GM23338 (cell line): ENCODE results near the gene HMCN2. TPM values are rescaled to one million over a fixed set of nuclear protein-coding genes. Genes with fewer than 3 reads are reported as not detected.

Experiments
- CREB1 ChIP-seq: fragments of 250-450 bp; sonication (Bioruptor Pico); IDR thresholded peaks from 2 replicates; pipeline ENCODE4 v1.5.0; 2020; ENCODE audit warnings: low read depth, mild to moderate bottlenecking, moderate library complexity
- EZH2 ChIP-seq: fragments of 200-600 bp; sonication (generic); IDR thresholded peaks from one replicate; pipeline ENCODE4 v1.8.0; 2017; ENCODE audit warnings: antibody characterized with exemption, mild to moderate bottlenecking, low read depth; ENCODE audit not compliant: unreplicated experiment
- JUNB ChIP-seq: IDR thresholded peaks from one replicate; pipeline ENCODE4 v1.6.1; 2016; ENCODE audit warnings: antibody characterized with exemption; ENCODE audit not compliant: unreplicated experiment
- NANOG ChIP-seq: IDR thresholded peaks from 2 replicates; pipeline ENCODE4 v1.6.1; 2016; ENCODE audit warnings: antibody characterized with exemption, borderline replicate concordance
- POLR2AphosphoS5 ChIP-seq: IDR thresholded peaks from 2 replicates; pipeline ENCODE4 v1.6.1; 2016; ENCODE audit warnings: antibody characterized with exemption, low read depth
- STAT1 ChIP-seq: IDR thresholded peaks from one replicate; pipeline ENCODE4 v1.6.1; 2016; ENCODE audit warnings: antibody characterized with exemption; ENCODE audit not compliant: unreplicated experiment
- ZNF114 ChIP-seq: fragments of 250-450 bp; sonication (Bioruptor Pico); IDR thresholded peaks from 2 replicates; pipeline ENCODE4 v1.5.0; 2020; ENCODE audit warnings: mild to moderate bottlenecking, moderate library complexity
- ZNF331 ChIP-seq: fragments of 250-450 bp; sonication (Bioruptor Pico); IDR thresholded peaks from 2 replicates; pipeline ENCODE4 v1.5.0; 2020; ENCODE audit warnings: low read depth, mild to moderate bottlenecking, moderate library complexity
- polyA plus RNA-seq: library from polyadenylated mRNA; unstranded; fragments of >200 nt; fragmentation: Nextera tagmentation; extraction: Ambion mirVana; gene quantifications from 2 replicates; pipeline ENCODE4 v1.2.1, GENCODE V29; 2016
- total RNA-seq: library from RNA; depleted of rRNA; stranded (reverse); fragments of >200 nt; shearing (Covaris generic); gene quantifications from 2 replicates; pipeline ENCODE4 v1.2.3, GENCODE V29; 2014
- TF ChIP-seq, protein P1 (sequence below): fragments of 250-450 bp; sonication (Bioruptor Pico); IDR thresholded peaks from 2 replicates; pipeline ENCODE4 v1.5.0; 2020; ENCODE audit warnings: mild to moderate bottlenecking, moderate library complexity
- TF ChIP-seq, protein P2 (sequence below): IDR thresholded peaks from 2 replicates; pipeline ENCODE4 v1.6.1; 2016; ENCODE audit warnings: antibody characterized with exemption
- TF ChIP-seq, protein P3 (sequence below), 2 experiments: fragments of 200-600 bp in 1 of 2; sonication (generic) in 1 of 2; conservative IDR thresholded peaks; 2 replicates each; pipeline versions ENCODE4 v1.5.1 to v1.6.1; 2016 to 2017; ENCODE audit warnings: antibody characterized with exemption in 2 of 2, low read depth in 2 of 2, mild to moderate bottlenecking in 2 of 2, moderate library complexity in 1 of 2

The HMCN2 gene
- total and polyA plus RNA-seq, 2 experiments from 2014 or later: 1.3 to 4.7 TPM

DNA sequence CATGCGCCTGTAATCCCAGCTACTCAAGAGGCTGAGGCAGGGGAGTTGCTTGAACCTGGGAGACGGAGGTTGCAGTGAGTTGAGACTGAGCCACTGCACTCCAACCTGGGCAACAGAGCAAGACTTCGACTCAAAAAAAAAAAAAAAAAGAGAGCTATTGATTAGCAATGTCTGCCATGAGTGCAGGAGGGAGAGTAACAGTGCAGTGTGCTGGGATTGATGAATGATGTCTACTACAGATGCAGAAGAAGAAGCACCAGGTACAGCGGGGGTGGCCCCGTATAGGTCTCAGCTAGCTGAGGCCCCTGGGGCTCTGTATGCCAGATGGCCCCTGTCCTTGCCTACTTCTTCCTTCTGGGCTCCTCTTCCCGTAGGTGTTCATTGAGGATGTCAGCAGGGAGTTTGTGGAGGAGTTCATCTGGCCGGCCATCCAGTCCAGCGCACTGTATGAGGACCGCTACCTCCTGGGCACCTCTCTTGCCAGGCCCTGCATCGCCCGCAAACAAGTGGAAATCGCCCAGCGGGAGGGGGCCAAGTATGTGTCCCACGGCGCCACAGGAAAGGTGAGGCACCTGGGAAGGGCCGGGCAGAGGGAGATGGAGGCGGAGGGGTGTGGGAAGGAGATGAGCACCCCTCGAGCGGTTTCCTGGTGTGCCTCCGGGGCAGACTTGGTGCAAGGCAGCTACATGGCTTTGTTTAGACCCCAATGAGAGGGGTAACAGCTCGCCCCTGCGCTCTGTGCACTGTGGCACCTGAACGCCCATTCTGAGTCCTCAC is 192.7 kb downstream of the HMCN2 start (continued):
- TF ChIP-seq, protein P1, sequence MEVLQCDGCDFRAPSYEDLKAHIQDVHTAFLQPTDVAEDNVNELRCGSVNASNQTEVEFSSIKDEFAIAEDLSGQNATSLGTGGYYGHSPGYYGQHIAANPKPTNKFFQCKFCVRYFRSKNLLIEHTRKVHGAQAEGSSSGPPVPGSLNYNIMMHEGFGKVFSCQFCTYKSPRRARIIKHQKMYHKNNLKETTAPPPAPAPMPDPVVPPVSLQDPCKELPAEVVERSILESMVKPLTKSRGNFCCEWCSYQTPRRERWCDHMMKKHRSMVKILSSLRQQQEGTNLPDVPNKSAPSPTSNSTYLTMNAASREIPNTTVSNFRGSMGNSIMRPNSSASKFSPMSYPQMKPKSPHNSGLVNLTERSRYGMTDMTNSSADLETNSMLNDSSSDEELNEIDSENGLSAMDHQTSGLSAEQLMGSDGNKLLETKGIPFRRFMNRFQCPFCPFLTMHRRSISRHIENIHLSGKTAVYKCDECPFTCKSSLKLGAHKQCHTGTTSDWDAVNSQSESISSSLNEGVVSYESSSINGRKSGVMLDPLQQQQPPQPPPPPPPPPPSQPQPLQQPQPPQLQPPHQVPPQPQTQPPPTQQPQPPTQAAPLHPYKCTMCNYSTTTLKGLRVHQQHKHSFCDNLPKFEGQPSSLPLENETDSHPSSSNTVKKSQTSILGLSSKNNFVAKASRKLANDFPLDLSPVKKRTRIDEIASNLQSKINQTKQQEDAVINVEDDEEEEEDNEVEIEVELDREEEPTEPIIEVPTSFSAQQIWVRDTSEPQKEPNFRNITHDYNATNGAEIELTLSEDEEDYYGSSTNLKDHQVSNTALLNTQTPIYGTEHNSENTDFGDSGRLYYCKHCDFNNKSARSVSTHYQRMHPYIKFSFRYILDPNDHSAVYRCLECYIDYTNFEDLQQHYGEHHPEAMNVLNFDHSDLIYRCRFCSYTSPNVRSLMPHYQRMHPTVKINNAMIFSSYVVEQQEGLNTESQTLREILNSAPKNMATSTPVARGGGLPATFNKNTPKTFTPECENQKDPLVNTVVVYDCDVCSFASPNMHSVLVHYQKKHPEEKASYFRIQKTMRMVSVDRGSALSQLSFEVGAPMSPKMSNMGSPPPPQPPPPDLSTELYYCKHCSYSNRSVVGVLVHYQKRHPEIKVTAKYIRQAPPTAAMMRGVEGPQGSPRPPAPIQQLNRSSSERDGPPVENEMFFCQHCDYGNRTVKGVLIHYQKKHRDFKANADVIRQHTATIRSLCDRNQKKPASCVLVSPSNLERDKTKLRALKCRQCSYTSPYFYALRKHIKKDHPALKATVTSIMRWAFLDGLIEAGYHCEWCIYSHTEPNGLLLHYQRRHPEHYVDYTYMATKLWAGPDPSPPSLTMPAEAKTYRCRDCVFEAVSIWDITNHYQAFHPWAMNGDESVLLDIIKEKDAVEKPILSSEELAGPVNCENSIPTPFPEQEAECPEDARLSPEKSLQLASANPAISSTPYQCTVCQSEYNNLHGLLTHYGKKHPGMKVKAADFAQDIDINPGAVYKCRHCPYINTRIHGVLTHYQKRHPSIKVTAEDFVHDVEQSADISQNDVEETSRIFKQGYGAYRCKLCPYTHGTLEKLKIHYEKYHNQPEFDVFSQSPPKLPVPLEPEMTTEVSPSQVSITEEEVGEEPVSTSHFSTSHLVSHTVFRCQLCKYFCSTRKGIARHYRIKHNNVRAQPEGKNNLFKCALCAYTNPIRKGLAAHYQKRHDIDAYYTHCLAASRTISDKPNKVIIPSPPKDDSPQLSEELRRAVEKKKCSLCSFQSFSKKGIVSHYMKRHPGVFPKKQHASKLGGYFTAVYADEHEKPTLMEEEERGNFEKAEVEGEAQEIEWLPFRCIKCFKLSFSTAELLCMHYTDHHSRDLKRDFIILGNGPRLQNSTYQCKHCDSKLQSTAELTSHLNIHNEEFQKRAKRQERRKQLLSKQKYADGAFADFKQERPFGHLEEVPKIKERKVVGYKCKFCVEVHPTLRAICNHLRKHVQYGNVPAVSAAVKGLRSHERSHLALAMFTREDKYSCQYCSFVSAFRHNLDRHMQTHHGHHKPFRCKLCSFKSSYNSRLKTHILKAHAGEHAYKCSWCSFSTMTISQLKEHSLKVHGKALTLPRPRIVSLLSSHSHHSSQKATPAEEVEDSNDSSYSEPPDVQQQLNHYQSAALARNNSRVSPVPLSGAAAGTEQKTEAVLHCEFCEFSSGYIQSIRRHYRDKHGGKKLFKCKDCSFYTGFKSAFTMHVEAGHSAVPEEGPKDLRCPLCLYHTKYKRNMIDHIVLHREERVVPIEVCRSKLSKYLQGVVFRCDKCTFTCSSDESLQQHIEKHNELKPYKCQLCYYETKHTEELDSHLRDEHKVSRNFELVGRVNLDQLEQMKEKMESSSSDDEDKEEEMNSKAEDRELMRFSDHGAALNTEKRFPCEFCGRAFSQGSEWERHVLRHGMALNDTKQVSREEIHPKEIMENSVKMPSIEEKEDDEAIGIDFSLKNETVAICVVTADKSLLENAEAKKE (CRISPR knock-in tag): no peak
- TF ChIP-seq, protein P2, sequence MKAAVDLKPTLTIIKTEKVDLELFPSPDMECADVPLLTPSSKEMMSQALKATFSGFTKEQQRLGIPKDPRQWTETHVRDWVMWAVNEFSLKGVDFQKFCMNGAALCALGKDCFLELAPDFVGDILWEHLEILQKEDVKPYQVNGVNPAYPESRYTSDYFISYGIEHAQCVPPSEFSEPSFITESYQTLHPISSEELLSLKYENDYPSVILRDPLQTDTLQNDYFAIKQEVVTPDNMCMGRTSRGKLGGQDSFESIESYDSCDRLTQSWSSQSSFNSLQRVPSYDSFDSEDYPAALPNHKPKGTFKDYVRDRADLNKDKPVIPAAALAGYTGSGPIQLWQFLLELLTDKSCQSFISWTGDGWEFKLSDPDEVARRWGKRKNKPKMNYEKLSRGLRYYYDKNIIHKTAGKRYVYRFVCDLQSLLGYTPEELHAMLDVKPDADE: no peak
- TF ChIP-seq ZNF331 (no peak), EZH2 (no peak), STAT1 (no peak), CREB1 (no peak), NANOG (no peak), JUNB (no peak), POLR2AphosphoS5 (no peak), ZNF114 (no peak)
- TF ChIP-seq, protein P3, sequence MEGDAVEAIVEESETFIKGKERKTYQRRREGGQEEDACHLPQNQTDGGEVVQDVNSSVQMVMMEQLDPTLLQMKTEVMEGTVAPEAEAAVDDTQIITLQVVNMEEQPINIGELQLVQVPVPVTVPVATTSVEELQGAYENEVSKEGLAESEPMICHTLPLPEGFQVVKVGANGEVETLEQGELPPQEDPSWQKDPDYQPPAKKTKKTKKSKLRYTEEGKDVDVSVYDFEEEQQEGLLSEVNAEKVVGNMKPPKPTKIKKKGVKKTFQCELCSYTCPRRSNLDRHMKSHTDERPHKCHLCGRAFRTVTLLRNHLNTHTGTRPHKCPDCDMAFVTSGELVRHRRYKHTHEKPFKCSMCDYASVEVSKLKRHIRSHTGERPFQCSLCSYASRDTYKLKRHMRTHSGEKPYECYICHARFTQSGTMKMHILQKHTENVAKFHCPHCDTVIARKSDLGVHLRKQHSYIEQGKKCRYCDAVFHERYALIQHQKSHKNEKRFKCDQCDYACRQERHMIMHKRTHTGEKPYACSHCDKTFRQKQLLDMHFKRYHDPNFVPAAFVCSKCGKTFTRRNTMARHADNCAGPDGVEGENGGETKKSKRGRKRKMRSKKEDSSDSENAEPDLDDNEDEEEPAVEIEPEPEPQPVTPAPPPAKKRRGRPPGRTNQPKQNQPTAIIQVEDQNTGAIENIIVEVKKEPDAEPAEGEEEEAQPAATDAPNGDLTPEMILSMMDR (conservative IDR thresholded peaks at IDR 0.05; ENCODE audit: low read depth in 2 of 2): no peak
